ENCODE results near the gene DST. TPM values are rescaled to one million over a fixed set of nuclear protein-coding genes. Genes with fewer than 3 reads are reported as not detected.

The DST gene
- total RNA-seq, 1 experiment from 2014 or later: 144 TPM

GRCh38 chr6:56628105-56628504 is 14.6 kb downstream of the DST start:
- Histone ChIP-seq H3K9me2 (ENCODE audit: insufficient read depth) (no peaks in the 10 kb centered on the region), H2AFZ (ENCODE audit: low read depth, low read length, poor library complexity, severe bottlenecking) (no peak overlapping the region), H3K4me2 (ENCODE audit: low read length) (no peak overlapping the region), H3K79me2 (ENCODE audit: insufficient read depth, low read length) (no peaks in the 10 kb centered on the region), H3K27ac (ENCODE audit: low read depth, low read length) (no peak overlapping the region), H3K4me1 (ENCODE audit: control insufficient read depth in 1 of 2, insufficient read depth in 2 of 2, low read length in 2 of 2) (no peaks in the 10 kb centered on the region), H3K36me3 (ENCODE audit: control insufficient read depth in 1 of 2, insufficient read depth in 2 of 2, low read length in 2 of 2) (peaks cover 32 to 65% of the 10 kb centered on the region in 2 experiments), H3K9ac (ENCODE audit: low read length) (no peak overlapping the region), H3K27me3 (ENCODE audit: insufficient read depth, low read length) (no peaks in the 10 kb centered on the region), H3K4me3 (replicated peaks in 1 of 2; ENCODE audit: low read depth in 1 of 2, low read length in 2 of 2) (no peak overlapping the region), H4K20me1 (ENCODE audit: insufficient read depth) (0 out of 2 replicates have a peak, but pooled peaks cover 3% of the 10 kb centered on the region), H3K9me3 (ENCODE audit: control insufficient read depth in 1 of 2, insufficient read depth in 1 of 2, low read depth in 1 of 2, low read length in 2 of 2) (no peaks in the 10 kb centered on the region)
- ATAC-seq (no peak), DNase-seq (ENCODE audit: low read depth, low spot score) (no peak)
- no TSS peak for BruUV-seq (replicated peaks)
- TF ChIP-seq ZNF274 (IDR thresholded peaks at IDR 0.05; ENCODE audit: low read depth, low read length): no peak
- TF ChIP-seq FOSL1 (IDR thresholded peaks at IDR 0.05; ENCODE audit: low read depth): no peak
- TF ChIP-seq ZFX (IDR thresholded peaks at IDR 0.05): no peak
- TF ChIP-seq, protein P1, sequence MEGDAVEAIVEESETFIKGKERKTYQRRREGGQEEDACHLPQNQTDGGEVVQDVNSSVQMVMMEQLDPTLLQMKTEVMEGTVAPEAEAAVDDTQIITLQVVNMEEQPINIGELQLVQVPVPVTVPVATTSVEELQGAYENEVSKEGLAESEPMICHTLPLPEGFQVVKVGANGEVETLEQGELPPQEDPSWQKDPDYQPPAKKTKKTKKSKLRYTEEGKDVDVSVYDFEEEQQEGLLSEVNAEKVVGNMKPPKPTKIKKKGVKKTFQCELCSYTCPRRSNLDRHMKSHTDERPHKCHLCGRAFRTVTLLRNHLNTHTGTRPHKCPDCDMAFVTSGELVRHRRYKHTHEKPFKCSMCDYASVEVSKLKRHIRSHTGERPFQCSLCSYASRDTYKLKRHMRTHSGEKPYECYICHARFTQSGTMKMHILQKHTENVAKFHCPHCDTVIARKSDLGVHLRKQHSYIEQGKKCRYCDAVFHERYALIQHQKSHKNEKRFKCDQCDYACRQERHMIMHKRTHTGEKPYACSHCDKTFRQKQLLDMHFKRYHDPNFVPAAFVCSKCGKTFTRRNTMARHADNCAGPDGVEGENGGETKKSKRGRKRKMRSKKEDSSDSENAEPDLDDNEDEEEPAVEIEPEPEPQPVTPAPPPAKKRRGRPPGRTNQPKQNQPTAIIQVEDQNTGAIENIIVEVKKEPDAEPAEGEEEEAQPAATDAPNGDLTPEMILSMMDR (IDR thresholded peaks at IDR 0.05 in 2 of 3, conservative IDR thresholded peaks at IDR 0.05 in 1 of 3; ENCODE audit: borderline replicate concordance in 1 of 3, insufficient read depth in 1 of 3, low read depth in 2 of 3, low read length in 2 of 3): no peak
- no peak for TF ChIP-seq ELF1 (IDR thresholded peaks at IDR 0.05; ENCODE audit: borderline replicate concordance, low read depth)
- TF ChIP-seq EGR1 (IDR thresholded peaks at IDR 0.05; ENCODE audit: low read depth): no peak
- no peak for TF ChIP-seq YY1 (IDR thresholded peaks at IDR 0.05; ENCODE audit: extremely low read depth, insufficient replicate concordance, low read depth, low read length)
- TF ChIP-seq REST (IDR thresholded peaks at IDR 0.05; ENCODE audit: low read depth): no peak
- TF ChIP-seq EZH2phosphoT487 (IDR thresholded peaks at IDR 0.05; ENCODE audit: borderline replicate concordance): no peak
- TF ChIP-seq JUND (IDR thresholded peaks at IDR 0.05): no peak
- TF ChIP-seq, protein P2, sequence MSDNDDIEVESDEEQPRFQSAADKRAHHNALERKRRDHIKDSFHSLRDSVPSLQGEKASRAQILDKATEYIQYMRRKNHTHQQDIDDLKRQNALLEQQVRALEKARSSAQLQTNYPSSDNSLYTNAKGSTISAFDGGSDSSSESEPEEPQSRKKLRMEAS (IDR thresholded peaks at IDR 0.05): no peak
- TF ChIP-seq RAD21 (IDR thresholded peaks at IDR 0.05; ENCODE audit: low read depth): no peak
- no peak for TF ChIP-seq POLR2A (IDR thresholded peaks at IDR 0.05; ENCODE audit: borderline replicate concordance, extremely low read depth, insufficient read depth, insufficient read length)
- no peak for TF ChIP-seq SRF (IDR thresholded peaks at IDR 0.05; ENCODE audit: low read depth)
- no peak for TF ChIP-seq CBX3 (IDR thresholded peaks at IDR 0.05; ENCODE audit: low read depth)
- no peak for TF ChIP-seq CEBPB (IDR thresholded peaks at IDR 0.05; ENCODE audit: low read depth)
- POLR2A ChIA-PET: no interaction called here
- RAD21 ChIA-PET (ENCODE audit: low non-redundant PET in 1 of 2, low total read pairs in 2 of 2, uncharacterized antibody in 2 of 2, unreplicated experiment in 2 of 2): no interaction called here
- intact Hi-C loops (cut with micrococcal nuclease): no loop called here
- CTCF ChIA-PET: no interaction called here
